ENCODE measurements around the gene COP1.
"Not testable (repeated sequence)": the region's sequence is repeated elsewhere in the genome, so short reads cannot be mapped to it uniquely, and the experiment has no call there.

Gene COP1

DNA sequence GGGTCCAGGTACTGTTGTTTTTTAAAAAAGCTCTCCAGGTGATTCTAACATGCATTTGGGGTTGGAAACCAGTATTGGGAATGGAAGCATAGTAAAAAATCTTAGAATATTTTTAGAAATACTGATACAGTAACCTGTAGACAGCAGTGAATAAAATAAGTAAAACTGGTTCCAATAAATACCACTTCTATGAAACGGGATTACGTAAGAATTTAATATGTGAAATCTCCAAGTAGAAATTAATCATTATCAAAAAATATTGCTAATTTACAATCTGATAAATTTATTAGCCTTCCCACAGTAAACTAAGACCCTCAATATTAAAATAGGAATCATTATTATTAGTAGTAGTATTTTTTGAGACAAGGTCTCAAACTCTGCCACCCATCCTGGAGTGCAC, 177.5 kb downstream of the COP1 start:
- no peak for DNase-seq

DNA sequence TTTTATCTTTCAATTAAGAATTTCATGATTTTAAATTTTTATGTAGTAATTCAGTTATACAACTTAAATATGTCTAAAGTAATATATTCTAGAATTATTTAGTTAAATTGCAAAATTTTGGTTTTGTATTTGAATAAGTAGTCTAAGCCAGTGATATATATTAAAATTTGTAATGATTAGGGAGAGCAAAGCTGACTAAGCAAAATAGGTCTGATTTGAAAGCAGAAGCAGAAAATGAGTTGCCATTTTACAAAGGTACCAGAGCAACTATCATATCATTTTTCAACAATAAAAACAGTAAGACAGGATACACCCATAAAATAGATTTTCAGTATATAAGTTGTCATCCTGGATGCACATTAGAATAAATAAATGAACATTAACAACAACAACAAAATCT, 177.9 kb downstream of the COP1 start:
- no peak for DNase-seq

DNA sequence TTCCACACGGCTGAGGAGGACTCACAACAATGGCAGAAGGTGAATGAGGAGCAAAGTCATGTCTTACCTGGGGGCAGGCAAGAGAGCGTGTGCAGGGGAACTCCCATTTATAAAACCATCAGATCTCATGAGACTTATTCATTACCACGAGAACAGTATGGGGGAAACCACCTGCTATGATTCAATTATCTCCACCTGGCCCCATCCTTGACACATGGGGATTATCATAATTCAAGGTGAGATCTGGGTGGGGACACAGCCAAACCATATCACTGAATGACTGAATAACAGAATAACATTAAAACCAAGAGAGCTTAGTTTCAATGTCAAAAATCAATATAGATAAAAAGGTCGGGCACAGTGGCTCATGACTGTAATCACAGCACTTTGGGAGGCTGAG, 179.2 kb downstream of the COP1 start:
- not testable (repeated sequence) for DNase-seq

DNA sequence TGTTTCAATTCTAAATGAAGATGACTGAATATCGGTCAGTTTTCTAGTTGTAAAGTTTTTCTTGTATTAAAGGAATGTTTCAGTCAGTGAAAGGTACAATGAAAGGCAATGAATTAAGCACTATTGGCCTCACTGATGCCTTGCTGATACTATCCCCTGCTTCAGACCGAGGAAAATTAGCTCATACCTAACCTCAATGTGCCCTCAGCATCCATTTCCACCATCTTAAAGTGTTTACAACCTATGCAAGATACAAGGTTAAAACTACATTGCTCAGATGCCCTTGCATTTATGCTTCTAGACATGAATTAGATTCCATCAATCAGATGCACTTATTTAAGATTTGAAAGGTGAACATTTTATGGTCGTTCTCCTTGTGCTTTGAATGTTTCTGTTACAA, 184.5 kb downstream of the COP1 start:
- no peak for DNase-seq

DNA sequence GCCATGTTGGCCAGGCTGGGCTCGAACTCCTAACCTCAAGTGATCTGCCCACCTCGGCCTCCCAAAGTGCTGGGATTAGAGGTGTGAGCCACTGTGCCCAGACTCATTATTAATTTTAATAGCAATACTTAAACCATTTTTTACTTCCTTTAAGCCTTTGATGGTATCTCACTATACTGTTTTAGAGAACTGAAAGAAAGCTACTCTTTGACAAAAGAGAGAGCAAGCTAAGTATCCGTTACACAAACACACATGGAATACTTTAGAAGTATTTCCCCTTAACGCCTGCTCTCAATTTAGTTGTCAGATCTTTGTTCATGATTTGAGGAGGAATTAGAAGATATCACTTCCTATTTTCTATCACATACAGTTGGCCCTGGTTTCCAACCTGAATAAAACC, 189.4 kb downstream of the COP1 start:
- no peak for DNase-seq

DNA sequence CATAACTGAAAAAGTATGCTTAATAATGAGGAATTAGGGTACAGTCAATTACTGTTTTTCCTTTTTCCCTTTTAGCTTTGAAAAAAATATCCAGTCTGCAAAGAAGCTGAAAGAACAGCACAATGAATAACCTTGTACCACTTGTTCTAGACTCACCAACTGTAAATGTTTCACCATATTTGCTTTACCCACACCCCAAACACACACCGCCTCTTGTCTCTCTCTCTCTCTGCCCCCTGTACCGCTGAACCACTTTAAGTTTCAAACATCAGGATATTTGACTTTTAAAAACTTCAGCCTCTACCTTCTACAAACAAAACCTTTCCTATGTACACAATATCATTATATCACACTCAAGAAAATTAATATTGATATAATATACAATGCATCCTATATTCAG, 197.1 kb downstream of the COP1 start:
- no peak for DNase-seq

GRCh38 chr1:176007756-176008389, 199.2 kb downstream of the COP1 start:
- not testable (repeated sequence) for DNase-seq

DNA sequence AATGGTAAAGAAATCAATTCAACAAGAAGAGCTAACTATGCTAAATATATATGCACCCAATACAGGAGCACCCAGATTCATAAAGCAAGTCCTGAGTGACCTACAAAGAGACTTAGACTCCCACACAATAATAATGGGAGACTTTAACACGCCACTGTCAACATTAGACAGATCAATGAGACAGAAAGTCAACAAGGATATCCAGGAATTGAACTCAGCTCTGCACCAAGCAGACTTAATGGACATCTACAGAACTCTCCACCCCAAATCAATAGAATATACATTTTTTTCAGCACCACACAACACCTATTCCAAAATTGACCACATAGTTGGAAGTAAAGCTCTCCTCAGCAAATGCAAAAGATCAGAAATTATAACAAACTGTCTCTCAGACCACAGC, 212.4 kb downstream of the COP1 start:
- DNase-seq, result not testable (repeated sequence)

GRCh38 chr1:175992825-175993224, 214.3 kb downstream of the COP1 start:
- DNase-seq, result not testable (repeated sequence)

DNA sequence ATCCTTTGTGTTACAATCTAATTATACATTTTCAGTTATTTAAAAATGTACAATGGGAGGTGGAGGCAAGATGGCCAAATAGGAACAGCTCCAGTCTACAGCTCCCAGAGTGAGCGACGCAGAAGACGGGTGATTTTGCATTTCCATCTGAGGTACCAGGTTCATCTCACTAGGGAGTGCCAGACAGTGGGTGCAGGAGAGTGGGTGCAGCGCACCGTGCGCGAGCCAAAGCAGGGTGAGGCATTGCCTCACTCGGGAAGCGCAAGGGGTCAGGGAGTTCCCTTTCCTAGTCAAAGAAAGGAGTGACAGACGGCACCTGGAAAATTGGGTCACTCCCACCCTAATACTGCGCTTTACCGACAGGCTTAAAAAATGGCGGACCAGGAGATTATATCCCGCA, 214.9 kb downstream of the COP1 start:
- not testable (repeated sequence) for DNase-seq

DNA sequence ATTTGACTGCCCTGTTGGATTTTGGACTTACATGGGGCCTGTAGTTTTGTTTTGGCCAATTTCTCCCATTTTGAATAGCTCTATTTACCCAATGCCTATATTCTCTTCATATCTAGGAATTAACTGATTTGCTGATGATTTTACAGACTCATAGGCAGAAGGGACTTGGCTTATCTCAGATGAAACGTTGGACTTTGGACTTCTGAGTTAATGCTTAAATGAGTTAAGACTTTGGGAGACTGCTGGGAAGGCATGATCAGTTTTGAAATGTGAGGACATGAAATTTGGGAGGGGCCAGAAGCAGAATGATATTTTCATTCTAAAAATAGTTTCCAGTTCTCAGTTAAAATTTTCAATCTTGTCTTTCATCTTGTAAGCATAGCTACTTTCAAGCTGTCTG, 222.3 kb downstream of the COP1 start:
- no peak for DNase-seq

GRCh38 chr1:175984057-175984812, 222.9 kb downstream of the COP1 start:
- DNase-seq, result no peak

DNA sequence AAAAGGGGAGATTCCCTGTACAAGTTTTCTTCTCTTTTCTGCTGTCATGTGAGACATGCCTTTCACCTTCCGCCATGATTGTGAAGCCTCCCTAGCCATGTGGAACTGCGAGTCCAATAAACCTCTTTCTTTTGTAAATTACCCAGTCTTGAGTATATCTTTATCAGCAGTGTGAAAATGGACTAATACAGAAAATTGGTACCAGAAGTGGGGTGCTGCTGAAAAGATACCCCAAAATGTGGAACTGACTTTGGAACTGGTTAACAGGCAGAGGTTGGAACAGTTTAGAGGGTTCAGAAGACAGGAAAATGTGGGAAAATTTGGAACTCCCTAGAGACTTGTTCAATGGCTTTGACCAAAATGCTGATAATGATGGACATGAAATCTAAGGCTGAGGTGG, 223.7 kb downstream of the COP1 start:
- not testable (repeated sequence) for DNase-seq

DNA sequence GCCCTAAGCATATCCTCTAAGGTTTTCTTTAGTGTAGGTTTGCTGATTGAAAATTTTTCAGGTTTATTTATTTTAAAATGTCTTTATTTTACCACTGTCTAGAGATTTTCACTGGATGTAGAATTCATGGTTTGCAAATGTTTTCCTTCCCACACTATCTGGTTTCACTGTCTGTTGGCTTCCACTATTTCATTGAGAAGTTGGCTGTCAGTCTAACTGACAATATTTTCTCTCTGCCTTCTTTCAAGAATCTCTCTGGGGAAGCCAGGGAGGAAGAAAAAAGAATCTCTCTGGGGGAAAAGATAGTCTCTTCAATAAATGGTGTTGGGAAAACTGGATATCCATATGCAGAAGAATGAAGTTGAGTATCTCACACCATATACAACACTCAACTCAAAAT, 226.0 kb downstream of the COP1 start:
- no peak for DNase-seq

- no peak for DNase-seq
Observed at GRCh38 chr1:175978926-175979325, 228.2 kb downstream of the COP1 start.

- DNase-seq, result no peak
Observed at GRCh38 chr1:175978476-175978875, 228.6 kb downstream of the COP1 start.

- DNase-seq, result no peak
Observed at GRCh38 chr1:175976865-175977642, 230.0 kb downstream of the COP1 start.

DNA sequence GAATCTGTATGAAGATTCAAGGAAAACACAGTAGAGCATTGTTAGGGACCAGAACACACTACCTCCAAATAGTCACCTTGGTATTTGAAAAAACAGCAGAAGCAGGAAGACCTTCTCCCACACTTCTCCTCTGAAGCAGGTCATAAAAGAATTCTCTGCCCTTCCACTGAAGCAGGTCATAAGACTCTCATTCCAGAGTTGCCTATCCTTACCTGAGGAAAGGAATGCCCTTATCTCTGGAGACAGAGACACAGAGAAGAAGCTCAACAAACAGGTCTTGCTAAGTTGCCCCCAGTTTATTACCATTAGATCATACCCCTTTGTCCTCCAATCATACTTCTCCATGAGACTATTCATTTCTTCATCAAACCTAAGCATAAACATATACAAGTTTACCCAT, 237.9 kb downstream of the COP1 start:
- DNase-seq, result no peak

GRCh38 chr1:175968486-175969172, 238.5 kb downstream of the COP1 start:
- no peak for DNase-seq

- no peak for DNase-seq
Observed at GRCh38 chr1:175963740-175964139, 243.3 kb downstream of the COP1 start.

GRCh38 chr1:175960169-175960568, 246.9 kb downstream of the COP1 start:
- DNase-seq, result no peak

GRCh38 chr1:175951627-175952026, 255.5 kb downstream of the COP1 start:
- DNase-seq, result no peak

- DNase-seq, result no peak
Observed at GRCh38 chr1:175947771-175948170, 259.3 kb downstream of the COP1 start.
